IPS DF 4.7 (cell line): ENCODE measurements around the gene CPT1B.
"Not testable (repeated sequence)": the region's sequence is repeated elsewhere in the genome, so short reads cannot be mapped to it uniquely, and the experiment has no call there.

ENCODE experiments used
- DNase-seq: peaks from one replicate; pipeline ENCODE4 v3.0.0-alpha.2; 2013; ENCODE audit warnings: low spot score; ENCODE audit errors: extremely low read depth

CPT1B gene

GRCh38 chr22:50609599-50609998, 31.4 kb upstream of the CPT1B start:
- no peak for DNase-seq

GRCh38 chr22:50608996-50609395, 30.8 kb upstream of the CPT1B start:
- DNase-seq = no peak

- DNase-seq = not testable (repeated sequence)
Measured at GRCh38 chr22:50608058-50608840, 30.0 kb upstream of the CPT1B start.

- DNase-seq = no peak
Measured at GRCh38 chr22:50607659-50608020, 29.4 kb upstream of the CPT1B start.

GRCh38 chr22:50606946-50607658, 28.9 kb upstream of the CPT1B start:
- no peak for DNase-seq

- DNase-seq = no peak
Measured at GRCh38 chr22:50606165-50606945, 28.1 kb upstream of the CPT1B start.

GRCh38 chr22:50605613-50606074, 27.4 kb upstream of the CPT1B start:
- DNase-seq = no peak

- no peak for DNase-seq
Measured at GRCh38 chr22:50605002-50605612, 26.9 kb upstream of the CPT1B start.

- no peak for DNase-seq
Measured at GRCh38 chr22:50604256-50605001, 26.2 kb upstream of the CPT1B start.

GRCh38 chr22:50603511-50604255, 25.5 kb upstream of the CPT1B start:
- no peak for DNase-seq

GRCh38 chr22:50602338-50602700, 24.1 kb upstream of the CPT1B start:
- DNase-seq = no peak

GRCh38 chr22:50601669-50602337, 23.6 kb upstream of the CPT1B start:
- DNase-seq = no peak

- DNase-seq = no peak
Measured at GRCh38 chr22:50600967-50601668, 22.9 kb upstream of the CPT1B start.

GRCh38 chr22:50600538-50600937, 22.3 kb upstream of the CPT1B start, which contains the start of gene MAPK8IP2:
MAPK8IP2 (plus strand) TSS chr22:50600793; CDS start chr22:50600819, 26 bp downstream.
- no peak for DNase-seq

GRCh38 chr22:50599816-50600455, 21.7 kb upstream of the CPT1B start:
- DNase-seq = no peak

GRCh38 chr22:50597097-50597496, 18.9 kb upstream of the CPT1B start:
- DNase-seq = no peak

GRCh38 chr22:50595189-50595588, 17.0 kb upstream of the CPT1B start:
- DNase-seq = no peak

- DNase-seq = no peak
Measured at GRCh38 chr22:50587407-50587806, 9.2 kb upstream of the CPT1B start.
